Astrocyte (in vitro differentiated cells and primary cell): ENCODE measurements around the gene TLNRD1. TPM values are rescaled to one million over a fixed set of nuclear protein-coding genes. Genes with fewer than 3 reads are reported as not detected.

ENCODE experiments used
- DNase-seq: peaks from one replicate; pipeline ENCODE4 v3.0.0-alpha.2; 2010; ENCODE audit warnings: low read depth
- FAIRE-seq: peaks from 2 replicates; lab custom pipeline; 2011; peaks lifted over from hg19 to GRCh38; lab: Jason Lieb, UNC
- H2AFZ ChIP-seq: 2 replicates; pipeline ENCODE4 v1.6.0; 2012; ENCODE audit warnings: low read depth, low read length, inconsistent platforms
- H3K27ac ChIP-seq: 2 replicates; pipeline ENCODE4 v1.5.1; 2011; ENCODE audit warnings: low read depth, low read length, inconsistent platforms
- H3K27me3 ChIP-seq: 2 replicates; pipeline ENCODE4 v1.6.0; 2011; ENCODE audit warnings: low read length, inconsistent platforms; ENCODE audit not compliant: insufficient read depth
- H3K36me3 ChIP-seq: 2 replicates; pipeline ENCODE4 v1.5.1; 2011; ENCODE audit warnings: low read length, inconsistent platforms; ENCODE audit not compliant: insufficient read depth
- H3K4me1 ChIP-seq: 2 replicates; pipeline ENCODE4 v1.5.1; 2011; ENCODE audit warnings: low read length, inconsistent platforms; ENCODE audit not compliant: insufficient read depth
- H3K4me2 ChIP-seq: 2 replicates; pipeline ENCODE4 v1.6.0; 2012; ENCODE audit warnings: low read length, inconsistent platforms
- H3K4me3 ChIP-seq: 2 replicates; pipeline ENCODE4 v1.5.1; 2011; ENCODE audit warnings: low read depth, mild to moderate bottlenecking, low read length, inconsistent platforms; ENCODE audit not compliant: insufficient read depth
- H3K79me2 ChIP-seq: 2 replicates; pipeline ENCODE4 v1.6.0; 2012; ENCODE audit warnings: mild to moderate bottlenecking, low read length, inconsistent platforms; ENCODE audit not compliant: insufficient read depth
- H3K9ac ChIP-seq: 2 replicates; pipeline ENCODE4 v1.6.0; 2012; ENCODE audit warnings: mild to moderate bottlenecking, low read length, inconsistent platforms
- H3K9me3 ChIP-seq: 2 replicates; pipeline ENCODE4 v1.5.1; 2012; ENCODE audit warnings: low read depth, mild to moderate bottlenecking, low read length, inconsistent platforms; ENCODE audit not compliant: insufficient read depth
- H4K20me1 ChIP-seq: 2 replicates; pipeline ENCODE4 v1.6.0; 2012; ENCODE audit warnings: low read length, inconsistent platforms; ENCODE audit not compliant: insufficient read depth
- H3K27ac Mint-ChIP-seq: one replicate; pipeline ENCODE4 v1.8.0; 2021; ENCODE audit warnings: mild to moderate bottlenecking, mixed read lengths; ENCODE audit not compliant: unreplicated experiment
- H3K27me3 Mint-ChIP-seq: one replicate; pipeline ENCODE4 v1.8.0; 2021; ENCODE audit warnings: low read depth, mixed read lengths; ENCODE audit not compliant: unreplicated experiment
- H3K36me3 Mint-ChIP-seq: one replicate; pipeline ENCODE4 v1.8.0; 2021; ENCODE audit warnings: low read depth, mixed read lengths; ENCODE audit not compliant: unreplicated experiment
- H3K4me1 Mint-ChIP-seq: one replicate; pipeline ENCODE4 v1.8.0; 2021; ENCODE audit warnings: low read depth, mixed read lengths; ENCODE audit not compliant: unreplicated experiment
- H3K4me3 Mint-ChIP-seq: one replicate; pipeline ENCODE4 v1.8.0; 2021; ENCODE audit warnings: mild to moderate bottlenecking, moderate library complexity, mixed read lengths; ENCODE audit not compliant: unreplicated experiment
- H3K9me3 Mint-ChIP-seq: one replicate; pipeline ENCODE4 v1.8.0; 2021; ENCODE audit warnings: mild to moderate bottlenecking, mixed read lengths; ENCODE audit not compliant: unreplicated experiment
- EZH2 ChIP-seq: IDR thresholded peaks from 2 replicates; pipeline ENCODE4 v1.6.1; 2012; ENCODE audit warnings: mild to moderate bottlenecking, low read length, inconsistent platforms; ENCODE audit not compliant: insufficient read depth
- total RNA-seq: library from RNA; stranded (reverse); gene quantifications from 2 replicates; pipeline ENCODE4 v1.2.1, GENCODE V29; 2021
- TF ChIP-seq, protein P1 (sequence below): IDR thresholded peaks from 2 replicates; pipeline ENCODE4 v1.5.1; 2011; ENCODE audit warnings: low read depth, mild to moderate bottlenecking, inconsistent platforms, low read length, moderate library complexity; ENCODE audit not compliant: insufficient read depth

Gene TLNRD1
- total RNA-seq, 1 donor from 2014 or later = 24.2 TPM

- H3K4me3 Mint-ChIP-seq = no peak overlapping the region
- no peaks in the 10 kb centered on the region for H3K9me3 Mint-ChIP-seq
- no peak for FAIRE-seq
- TF ChIP-seq, protein P1, sequence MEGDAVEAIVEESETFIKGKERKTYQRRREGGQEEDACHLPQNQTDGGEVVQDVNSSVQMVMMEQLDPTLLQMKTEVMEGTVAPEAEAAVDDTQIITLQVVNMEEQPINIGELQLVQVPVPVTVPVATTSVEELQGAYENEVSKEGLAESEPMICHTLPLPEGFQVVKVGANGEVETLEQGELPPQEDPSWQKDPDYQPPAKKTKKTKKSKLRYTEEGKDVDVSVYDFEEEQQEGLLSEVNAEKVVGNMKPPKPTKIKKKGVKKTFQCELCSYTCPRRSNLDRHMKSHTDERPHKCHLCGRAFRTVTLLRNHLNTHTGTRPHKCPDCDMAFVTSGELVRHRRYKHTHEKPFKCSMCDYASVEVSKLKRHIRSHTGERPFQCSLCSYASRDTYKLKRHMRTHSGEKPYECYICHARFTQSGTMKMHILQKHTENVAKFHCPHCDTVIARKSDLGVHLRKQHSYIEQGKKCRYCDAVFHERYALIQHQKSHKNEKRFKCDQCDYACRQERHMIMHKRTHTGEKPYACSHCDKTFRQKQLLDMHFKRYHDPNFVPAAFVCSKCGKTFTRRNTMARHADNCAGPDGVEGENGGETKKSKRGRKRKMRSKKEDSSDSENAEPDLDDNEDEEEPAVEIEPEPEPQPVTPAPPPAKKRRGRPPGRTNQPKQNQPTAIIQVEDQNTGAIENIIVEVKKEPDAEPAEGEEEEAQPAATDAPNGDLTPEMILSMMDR = no peak
- TF ChIP-seq EZH2 = no peak
- no peaks in the 10 kb centered on the region for H3K27me3 Mint-ChIP-seq
- peaks cover 2% of the 10 kb centered on the region for H3K36me3 Mint-ChIP-seq
- Histone ChIP-seq H3K9me3 (no peaks in the 10 kb centered on the region), H3K36me3 (peaks cover 5% of the 10 kb centered on the region), H3K4me3 (no peak overlapping the region), H3K27me3 (no peaks in the 10 kb centered on the region), H3K4me2 (no peak overlapping the region), H3K4me1 (no peaks in the 10 kb centered on the region), H3K9ac (no peak overlapping the region), H2AFZ (no peak overlapping the region), H4K20me1 (peaks cover 51% of the 10 kb centered on the region), H3K79me2 (peaks cover 39% of the 10 kb centered on the region), H3K27ac (no peak overlapping the region)
- no peak for DNase-seq
- H3K4me1 Mint-ChIP-seq = no peaks in the 10 kb centered on the region
- no peak overlapping the region for H3K27ac Mint-ChIP-seq
Observed at GRCh38 chr15:81010086-81010485, 9.4 kb downstream of the TLNRD1 start.

- H3K79me2 ChIP-seq = peaks cover 25% of the 10 kb centered on the region
- peak; percentile 5 for FAIRE-seq
- no peak overlapping the region for H3K27ac Mint-ChIP-seq
- DNase-seq = no peak
- H3K4me3 ChIP-seq = no peak overlapping the region
- no peaks in the 10 kb centered on the region for H3K4me1 Mint-ChIP-seq
- no peaks in the 10 kb centered on the region for H3K36me3 ChIP-seq
- no peaks in the 10 kb centered on the region for H3K9me3 ChIP-seq
- no peaks in the 10 kb centered on the region for H3K27me3 Mint-ChIP-seq
- TF ChIP-seq, protein P1 = no peak
- no peak for TF ChIP-seq EZH2
- H3K27me3 ChIP-seq = no peaks in the 10 kb centered on the region
- H3K4me1 ChIP-seq = no peaks in the 10 kb centered on the region
- no peaks in the 10 kb centered on the region for H3K9me3 Mint-ChIP-seq
- H4K20me1 ChIP-seq = peaks cover 38% of the 10 kb centered on the region
- peaks cover 2% of the 10 kb centered on the region for H3K36me3 Mint-ChIP-seq
- no peak overlapping the region for H3K27ac ChIP-seq
- no peak overlapping the region for H2AFZ ChIP-seq
- no peak overlapping the region for H3K4me2 ChIP-seq
- no peak overlapping the region for H3K4me3 Mint-ChIP-seq
- H3K9ac ChIP-seq = no peak overlapping the region
Observed at GRCh38 chr15:81011593-81011992, 10.9 kb downstream of the TLNRD1 start.

DNA sequence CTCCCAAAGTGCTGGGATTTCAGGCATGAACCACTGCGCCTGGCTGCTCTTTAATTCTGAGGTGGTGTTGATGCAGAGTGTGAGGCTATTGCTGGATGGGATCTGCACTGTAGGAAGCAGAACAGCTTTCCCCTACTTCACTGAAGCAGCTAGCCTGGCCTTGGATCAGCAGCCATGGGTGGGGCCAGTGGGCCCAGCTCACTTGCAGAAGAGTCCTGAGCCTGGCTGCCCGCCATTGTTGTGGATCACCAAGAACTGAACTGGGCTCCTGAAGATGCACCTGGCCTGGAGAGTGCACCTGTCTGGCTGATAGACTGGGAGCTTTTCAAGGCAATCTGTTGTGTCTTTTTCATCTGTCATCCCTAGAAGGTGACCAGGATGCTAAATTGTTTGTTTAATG, 11.9 kb downstream of the TLNRD1 start:
- Mint-ChIP-seq H3K4me1 (no peaks in the 10 kb centered on the region), H3K27ac (no peak overlapping the region), H3K9me3 (no peaks in the 10 kb centered on the region), H3K27me3 (no peaks in the 10 kb centered on the region), H3K4me3 (no peak overlapping the region), H3K36me3 (peaks cover 2% of the 10 kb centered on the region)
- DNase-seq = no peak
- peaks cover 29% of the 10 kb centered on the region for H4K20me1 ChIP-seq
- H3K27ac ChIP-seq = no peak overlapping the region
- H3K4me1 ChIP-seq = no peaks in the 10 kb centered on the region
- no peak overlapping the region for H3K9ac ChIP-seq
- H3K36me3 ChIP-seq = no peaks in the 10 kb centered on the region
- no peaks in the 10 kb centered on the region for H3K9me3 ChIP-seq
- no peak for FAIRE-seq
- H3K4me2 ChIP-seq = no peak overlapping the region
- TF ChIP-seq, protein P1 = no peak
- TF ChIP-seq EZH2 = no peak
- peaks cover 16% of the 10 kb centered on the region for H3K79me2 ChIP-seq
- H3K4me3 ChIP-seq = no peak overlapping the region
- no peaks in the 10 kb centered on the region for H3K27me3 ChIP-seq
- H2AFZ ChIP-seq = no peak overlapping the region
